Fibroblast of peridontal ligament (primary cell): ENCODE measurements around the gene SIM1.

Source experiments
- DNase-seq: peaks from one replicate; pipeline ENCODE4 v3.0.0-alpha.2; 2010; ENCODE audit errors: extremely low read depth

The SIM1 gene

GRCh38 chr6:100456141-100456907 lies 8.4 kb downstream of the SIM1 start:
- no peak for DNase-seq

- no peak for DNase-seq
These were observed 9.2 kb downstream of the SIM1 start for GRCh38 chr6:100455230-100456124.

- no peak for DNase-seq
These were observed 10.0 kb downstream of the SIM1 start for GRCh38 chr6:100454551-100455229.

- DNase-seq: no peak
These were observed 10.8 kb downstream of the SIM1 start for GRCh38 chr6:100453701-100454521.

- no peak for DNase-seq
These were observed 11.7 kb downstream of the SIM1 start for GRCh38 chr6:100452998-100453397.

GRCh38 chr6:100451577-100451976 lies 13.1 kb downstream of the SIM1 start:
- DNase-seq: no peak

- no peak for DNase-seq
These were observed 15.5 kb downstream of the SIM1 start for GRCh38 chr6:100449239-100449691.

- no peak for DNase-seq
These were observed 16.6 kb downstream of the SIM1 start for GRCh38 chr6:100447900-100448748.

- DNase-seq: no peak
These were observed 17.4 kb downstream of the SIM1 start for GRCh38 chr6:100447081-100447899.

GRCh38 chr6:100446115-100447080 lies 18.3 kb downstream of the SIM1 start:
- DNase-seq: no peak

- no peak for DNase-seq
These were observed 19.2 kb downstream of the SIM1 start for GRCh38 chr6:100445512-100445911.

- DNase-seq: no peak
These were observed 23.8 kb downstream of the SIM1 start for GRCh38 chr6:100440935-100441334.

- DNase-seq: no peak
These were observed 29.4 kb downstream of the SIM1 start for GRCh38 chr6:100435299-100435698.

GRCh38 chr6:100433726-100434435 lies 30.8 kb downstream of the SIM1 start:
- DNase-seq: no peak

GRCh38 chr6:100432136-100432535 lies 32.6 kb downstream of the SIM1 start:
- DNase-seq: no peak

- no peak for DNase-seq
These were observed 33.8 kb downstream of the SIM1 start for GRCh38 chr6:100430962-100431361.

- no peak for DNase-seq
These were observed 37.3 kb downstream of the SIM1 start for GRCh38 chr6:100427452-100427851.
